WERI-Rb-1 (cell line): ENCODE measurements around the gene POPDC2.
"Not testable (repeated sequence)": the region's sequence is repeated elsewhere in the genome, so short reads cannot be mapped to it uniquely, and the experiment has no call there.

ENCODE experiments used
- DNase-seq: peaks from one replicate; pipeline ENCODE4 v3.0.0-alpha.2; 2020
- H3K27ac ChIP-seq: fragments of 250-450 bp; sonication (Bioruptor Pico); 2 replicates; pipeline ENCODE4 v1.5.1; 2020; ENCODE audit warnings: mild to moderate bottlenecking, moderate library complexity
- H3K27me3 ChIP-seq: fragments of 250-450 bp; sonication (Bioruptor Pico); 2 replicates; pipeline ENCODE4 v1.5.1; 2021; ENCODE audit warnings: mild to moderate bottlenecking, low read depth, moderate library complexity; ENCODE audit not compliant: insufficient read depth, severe bottlenecking
- H3K36me3 ChIP-seq: fragments of 250-450 bp; sonication (Bioruptor Pico); 2 replicates; pipeline ENCODE4 v1.5.1; 2020; ENCODE audit warnings: mild to moderate bottlenecking, moderate library complexity
- H3K4me3 ChIP-seq: 2 replicates; pipeline ENCODE4 v1.5.1; 2011; ENCODE audit warnings: low read depth, mild to moderate bottlenecking, control low read depth, low read length
- H3K9me3 ChIP-seq: fragments of 250-450 bp; sonication (Bioruptor Pico); 2 replicates; pipeline ENCODE4 v1.5.1; 2021; ENCODE audit warnings: mild to moderate bottlenecking, moderate library complexity; ENCODE audit not compliant: severe bottlenecking
- TF ChIP-seq, protein P1 (sequence below): IDR thresholded peaks from 2 replicates; pipeline ENCODE4 v1.5.1; 2011; ENCODE audit warnings: low read depth, mild to moderate bottlenecking, control low read depth, inconsistent platforms, low read length

POPDC2 gene

GRCh38 chr3:119595639-119596334, 64.6 kb downstream of the POPDC2 start:
- Histone ChIP-seq H3K36me3 (no peaks in the 10 kb centered on the region), H3K27me3 (no peaks in the 10 kb centered on the region), H3K4me3 (no peak overlapping the region), H3K9me3 (no peaks in the 10 kb centered on the region), H3K27ac (no peak overlapping the region)
- TF ChIP-seq, protein P1, sequence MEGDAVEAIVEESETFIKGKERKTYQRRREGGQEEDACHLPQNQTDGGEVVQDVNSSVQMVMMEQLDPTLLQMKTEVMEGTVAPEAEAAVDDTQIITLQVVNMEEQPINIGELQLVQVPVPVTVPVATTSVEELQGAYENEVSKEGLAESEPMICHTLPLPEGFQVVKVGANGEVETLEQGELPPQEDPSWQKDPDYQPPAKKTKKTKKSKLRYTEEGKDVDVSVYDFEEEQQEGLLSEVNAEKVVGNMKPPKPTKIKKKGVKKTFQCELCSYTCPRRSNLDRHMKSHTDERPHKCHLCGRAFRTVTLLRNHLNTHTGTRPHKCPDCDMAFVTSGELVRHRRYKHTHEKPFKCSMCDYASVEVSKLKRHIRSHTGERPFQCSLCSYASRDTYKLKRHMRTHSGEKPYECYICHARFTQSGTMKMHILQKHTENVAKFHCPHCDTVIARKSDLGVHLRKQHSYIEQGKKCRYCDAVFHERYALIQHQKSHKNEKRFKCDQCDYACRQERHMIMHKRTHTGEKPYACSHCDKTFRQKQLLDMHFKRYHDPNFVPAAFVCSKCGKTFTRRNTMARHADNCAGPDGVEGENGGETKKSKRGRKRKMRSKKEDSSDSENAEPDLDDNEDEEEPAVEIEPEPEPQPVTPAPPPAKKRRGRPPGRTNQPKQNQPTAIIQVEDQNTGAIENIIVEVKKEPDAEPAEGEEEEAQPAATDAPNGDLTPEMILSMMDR = no peak
- no peak for DNase-seq

DNA sequence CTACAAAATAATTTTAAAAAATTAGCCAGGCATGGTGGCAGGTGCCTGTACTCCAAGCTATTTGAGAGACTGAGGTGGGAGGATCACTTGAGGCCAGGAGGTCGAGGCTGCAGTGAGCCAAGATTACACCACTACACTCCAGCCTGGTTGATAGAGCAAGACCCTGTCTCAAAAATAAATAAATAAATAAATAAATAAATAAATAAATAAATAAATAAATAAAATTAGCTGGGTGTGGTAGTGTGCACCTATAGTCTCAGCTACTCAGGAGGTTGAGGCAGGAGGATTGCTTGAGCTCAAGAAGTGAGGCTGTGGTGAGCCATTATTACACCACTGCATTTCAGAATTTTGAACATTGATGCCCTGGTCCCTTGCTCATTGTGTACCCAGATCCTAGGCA, 65.5 kb downstream of the POPDC2 start:
- not testable (repeated sequence) for H3K27me3 ChIP-seq, DNase-seq, H3K27ac ChIP-seq, H3K36me3 ChIP-seq, H3K9me3 ChIP-seq, H3K4me3 ChIP-seq

DNA sequence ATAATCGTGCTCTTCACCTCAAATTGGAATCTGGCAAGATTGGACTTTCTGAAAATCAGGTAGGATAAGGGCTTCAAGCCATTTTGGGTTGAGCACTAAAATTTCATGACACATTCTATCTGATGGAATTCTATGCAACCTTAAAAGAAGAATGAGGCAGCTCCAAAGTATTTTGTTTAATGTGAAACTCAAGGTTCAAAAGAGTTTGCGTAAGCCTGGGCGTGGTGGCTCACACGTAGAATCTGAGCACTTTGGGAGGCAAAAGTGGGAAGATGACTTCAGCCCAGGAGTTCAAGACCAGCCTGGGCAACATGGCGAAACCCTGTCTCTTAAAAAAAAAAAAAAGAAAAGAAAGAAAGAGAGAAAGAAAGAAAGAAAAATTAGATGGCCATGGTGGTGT, 66.3 kb downstream of the POPDC2 start:
- H3K9me3 ChIP-seq = no peaks in the 10 kb centered on the region
- DNase-seq = no peak
- H3K27me3 ChIP-seq = no peaks in the 10 kb centered on the region
- H3K27ac ChIP-seq = no peak overlapping the region
- H3K36me3 ChIP-seq = no peaks in the 10 kb centered on the region
- TF ChIP-seq, protein P1 = no peak
- no peak overlapping the region for H3K4me3 ChIP-seq

GRCh38 chr3:119592861-119593260, 67.5 kb downstream of the POPDC2 start:
- Histone ChIP-seq H3K9me3 (no peaks in the 10 kb centered on the region), H3K27me3 (no peaks in the 10 kb centered on the region), H3K36me3 (no peaks in the 10 kb centered on the region), H3K4me3 (no peak overlapping the region), H3K27ac (no peak overlapping the region)
- no peak for DNase-seq
- TF ChIP-seq, protein P1 = no peak
